HepG2 (cell line): ENCODE measurements around the gene KCNJ4. TPM values are rescaled to one million over a fixed set of nuclear protein-coding genes. Genes with fewer than 3 reads are reported as not detected.

ENCODE experiments used
- ATAC-seq: fragments of 200-7000 bp; cut with Tn5 transposase; 3 replicates; pipeline ENCODE4 v1.9.1; 2020; ENCODE audit warnings: mild to moderate bottlenecking, moderate library complexity
- BruUV-seq: library from RNA; stranded (reverse); fragments of 400-500 nt; replicated peaks from 2 replicates; lab custom pipeline; 2021; lab: Mats Ljungman, UMichigan
- CTCF ChIA-PET: fragments of 300-600 bp; formaldehyde crosslinking; extraction: SDS; loops from one replicate; lab custom pipeline; 2021; ENCODE audit warnings: low total read pairs, inconsistent platforms, low intra/inter-chr PET ratio; lab: Yijun Ruan, JAX
- POLR2A ChIA-PET: fragments of 350-600 bp; sonication (Branson Sonifier 250); formaldehyde crosslinking; loops from one replicate; lab custom pipeline; 2020; ENCODE audit warnings: antibody characterized with exemption, inconsistent platforms; lab: Yijun Ruan, JAX
- DNase-seq: peaks from one replicate; pipeline ENCODE4 v3.0.0-alpha.2; 2015; ENCODE audit warnings: low spot score
- FAIRE-seq: peaks from 3 replicates; lab custom pipeline; 2011; peaks lifted over from hg19 to GRCh38; lab: Jason Lieb, UNC
- H2AFZ ChIP-seq: one replicate; pipeline ENCODE4 v1.6.1; 2011; ENCODE audit warnings: low read length, inconsistent platforms
- H3K27ac ChIP-seq: fragments of 300-600 bp; 3 replicates; pipeline ENCODE4 v1.8.0; 2011; ENCODE audit warnings: mixed run types, mild to moderate bottlenecking, mixed read lengths, low read length, inconsistent platforms; ENCODE audit not compliant: insufficient read depth; ENCODE audit errors: extremely low read length
- H3K27me3 ChIP-seq, 2 experiments: fragments of 200-600 bp in 1 of 2; 2 replicates in 1 of 2; 3 replicates in 1 of 2; pipeline versions ENCODE4 v1.6.0 to v1.8.0; 2011; ENCODE audit warnings: low read length in 2 of 2, mild to moderate bottlenecking in 2 of 2, moderate library complexity in 2 of 2, inconsistent platforms in 1 of 2; ENCODE audit not compliant: insufficient read depth in 2 of 2, control insufficient read depth in 1 of 2
- H3K36me3 ChIP-seq, 2 experiments: fragments of 200-600 bp in 1 of 2; replicated peaks in 1 of 2; 2 replicates in 1 of 2; 3 replicates in 1 of 2; pipeline versions ENCODE4 v1.5.1 to v1.8.0; 2011; ENCODE audit warnings: low read length in 2 of 2, inconsistent platforms in 1 of 2; ENCODE audit not compliant: insufficient read depth in 2 of 2, control insufficient read depth in 1 of 2
- H3K4me1 ChIP-seq: 2 replicates; pipeline ENCODE4 v1.5.1; 2012; ENCODE audit warnings: low read length, inconsistent platforms; ENCODE audit not compliant: insufficient read depth
- H3K4me2 ChIP-seq: 2 replicates; pipeline ENCODE4 v1.6.0; 2011; ENCODE audit warnings: low read depth, low read length, inconsistent platforms
- H3K4me3 ChIP-seq, 3 experiments: fragments of 200-600 bp in 1 of 3; sonication (generic), shearing (Covaris generic) in 1 of 3; replicated peaks in 1 of 3; 2 replicates each; pipeline ENCODE4 v1.5.1; 2011 to 2016; ENCODE audit warnings: low read length in 3 of 3, inconsistent platforms in 2 of 3, low read depth in 2 of 3, mild to moderate bottlenecking in 2 of 3, control low read depth in 1 of 3, mixed read lengths in 1 of 3; ENCODE audit not compliant: insufficient read depth in 1 of 3
- H3K79me2 ChIP-seq: one replicate; pipeline ENCODE4 v1.6.1; 2011; ENCODE audit warnings: low read length, inconsistent platforms; ENCODE audit not compliant: insufficient read depth
- H3K9ac ChIP-seq: 2 replicates; pipeline ENCODE4 v1.6.0; 2011; ENCODE audit warnings: mild to moderate bottlenecking, low read depth, low read length, inconsistent platforms; ENCODE audit not compliant: insufficient read depth
- H3K9me3 ChIP-seq: 2 replicates; pipeline ENCODE4 v1.5.1; 2012; ENCODE audit warnings: mild to moderate bottlenecking, low read length
- H4K20me1 ChIP-seq: 2 replicates; pipeline ENCODE4 v1.6.0; 2011; ENCODE audit warnings: inconsistent platforms, mild to moderate bottlenecking, low read length, moderate library complexity; ENCODE audit not compliant: insufficient read depth
- GATA4 ChIP-seq: sonication (generic); IDR thresholded peaks from 2 replicates; pipeline ENCODE4 v1.6.1; 2016; ENCODE audit warnings: antibody characterized with exemption, low read depth, borderline replicate concordance
- IRF9 ChIP-seq: sonication (generic); formaldehyde crosslinking; IDR thresholded peaks from 2 replicates; pipeline ENCODE4 v1.8.0; 2022; ENCODE audit warnings: missing genetic modification reagents, mild to moderate bottlenecking, borderline replicate concordance
- MEF2D ChIP-seq: sonication (generic); formaldehyde crosslinking; IDR thresholded peaks from 2 replicates; pipeline ENCODE4 v1.5.1; 2020; ENCODE audit warnings: mild to moderate bottlenecking, missing genetic modification reagents
- MLLT10 ChIP-seq: sonication (generic); formaldehyde crosslinking; IDR thresholded peaks from 2 replicates; pipeline ENCODE4 v1.4.0; 2020; ENCODE audit warnings: missing genetic modification reagents
- NCOA2 ChIP-seq: sonication (generic); formaldehyde crosslinking; IDR thresholded peaks from 2 replicates; pipeline ENCODE4 v1.8.0; 2022; ENCODE audit warnings: inconsistent platforms
- TSC22D2 ChIP-seq: sonication (generic); formaldehyde crosslinking; IDR thresholded peaks from 2 replicates; pipeline ENCODE4 v1.5.1; 2020; ENCODE audit warnings: missing genetic modification reagents, mild to moderate bottlenecking, borderline replicate concordance
- YEATS4 ChIP-seq: sonication (generic); formaldehyde crosslinking; IDR thresholded peaks from 2 replicates; pipeline ENCODE4 v1.4.0; 2020; ENCODE audit warnings: missing genetic modification reagents, borderline replicate concordance
- ZNF513 ChIP-seq: sonication (generic); formaldehyde crosslinking; conservative IDR thresholded peaks from 2 replicates; pipeline ENCODE4 v1.5.0; 2020; ENCODE audit warnings: missing genetic modification reagents
- WGBS: methylation state at CpG from one replicate; pipeline ENCODE4 v1.1.6; 2017; ENCODE audit warnings: low lambda C conversion rate; 5-methylcytosine and 5-hydroxymethylcytosine counted together
- in situ Hi-C: cut with HindIII; loops from 2 replicates; pipeline ENCODE4 v1.10.0; 2017; ENCODE audit warnings: low pct_unique_long_range_greater_than_20kb; ENCODE audit not compliant: extremely low pct_ligation_motif_present
- intact Hi-C: fragments of 100-400 bp; cut with micrococcal nuclease; formaldehyde crosslinking; loops from one replicate; pipeline ENCODE4 v1.10.0; 2022; ENCODE audit not compliant: unreplicated experiment
- polyA plus RNA-seq, 8 experiments: library from polyadenylated mRNA; depleted of rRNA in 3 of 8; stranded (reverse) in 7 of 8; unstranded in 1 of 8; fragments of >200 nt; fragmentation: Illumina TruSeq in 4 of 8; extraction: Trizol in 4 of 8; gene quantifications; 2 replicates each; pipeline versions ENCODE4 v1.2.1 to v1.2.3, GENCODE V29; 2011 to 2016; ENCODE audit warnings: low read depth in 4 of 8, missing spikeins in 1 of 8, mixed read lengths in 1 of 8; ENCODE audit not compliant: insufficient read depth in 1 of 8
- total RNA-seq, 5 experiments: library from RNA; depleted of rRNA; stranded (reverse); fragments of >200 nt; fragmentation: Illumina TruSeq; extraction: Trizol; gene quantifications; 2 replicates each; pipeline ENCODE4 v1.2.3, GENCODE V29; 2016; ENCODE audit warnings: low read depth in 1 of 5

KCNJ4 gene
- total and polyA plus RNA-seq, 2 of the 13 experiments (the other 11 are each of a cell fraction or from before 2014, with no cell fraction given): not detected

- no peak for DNase-seq
- no peak for ATAC-seq
- BruUV-seq: no TSS peak
- Histone ChIP-seq H3K4me3 (no peak overlapping the region), H3K27me3 (peaks cover 0 to 11% of the 10 kb centered on the region in 2 experiments; a peak in 2 of 5 replicates), H4K20me1 (no peaks in the 10 kb centered on the region), H3K36me3 (no peaks in the 10 kb centered on the region), H3K9ac (no peak overlapping the region), H3K4me1 (peaks cover 35% of the 10 kb centered on the region), H3K27ac (no peak overlapping the region), H3K79me2 (no peaks in the 10 kb centered on the region), H2AFZ (no peak overlapping the region), H3K4me2 (no peak overlapping the region), H3K9me3 (no peaks in the 10 kb centered on the region)
- 42% methylated on average over 13 of the region's 14 CpGs for WGBS
- TF ChIP-seq YEATS4 (CRISPR knock-in tag): no peak
- TF ChIP-seq ZNF513 (CRISPR knock-in tag): no peak
- no peak for TF ChIP-seq MEF2D (CRISPR knock-in tag)
- no peak for TF ChIP-seq IRF9
- TF ChIP-seq MLLT10 (CRISPR knock-in tag): no peak
- TF ChIP-seq GATA4: no peak
- TF ChIP-seq NCOA2 (CRISPR knock-in tag): no peak
- no peak for TF ChIP-seq TSC22D2 (CRISPR knock-in tag)
- in situ Hi-C loops: no loop called here
- FAIRE-seq: no peak
- intact Hi-C loops: no loop called here
- ChIA-PET CTCF (no interaction called here), POLR2A (interaction anchor here (0.7 kb wide), 1 partner anchor 28 kb away, joined by 3 read pairs; no protein-coding TSS in a partner anchor)
Measured at GRCh38 chr22:38418589-38418988, 36.4 kb downstream of the KCNJ4 start.
